Upper lobe of left lung (tissue), 4 donors: ENCODE data around the gene EXOSC5.
A peak's percentile ranks its signal among the peaks of the same experiment; 100 is the strongest.

ENCODE experiments used
- CTCF ChIP-seq, 6 experiments: fragments of 450-650 bp in 4 of 6; fragments of 200-600 bp in 2 of 6; sonication (generic) in 2 of 6; IDR thresholded peaks; one replicate each; pipeline ENCODE4 v1.5.1; 2016 to 2019; ENCODE audit warnings: antibody characterized with exemption in 6 of 6
- POLR2A ChIP-seq, 4 donors: fragments of 450-650 bp; IDR thresholded peaks; one replicate each; pipeline ENCODE4 v1.5.1; 2016 to 2017; ENCODE audit warnings: antibody characterized with exemption in 4 of 4, mild to moderate bottlenecking in 2 of 4
- POLR2AphosphoS5 ChIP-seq, 2 donors: sonication (generic); formaldehyde crosslinking; IDR thresholded peaks; one replicate each; pipeline ENCODE4 v1.5.1; 2017; ENCODE audit warnings: antibody characterized with exemption in 2 of 2

GRCh38 chr19:41352609-41353465, 44.3 kb downstream of the EXOSC5 start:
- TF ChIP-seq POLR2A (IDR thresholded peaks at IDR 0.05) (no peak), CTCF (IDR thresholded peaks at IDR 0.05) (peak; percentile 29 to 72 (median 44)), POLR2AphosphoS5 (IDR thresholded peaks at IDR 0.05) (no peak)
